DND-41 (cell line): Measurements from ENCODE around the gene ISCU.

Experiments used
- EZH2 ChIP-seq: IDR thresholded peaks from 3 replicates; pipeline ENCODE4 v1.6.1; 2012; ENCODE audit warnings: borderline replicate concordance, low read depth, mild to moderate bottlenecking, moderate library complexity, low read length, inconsistent platforms; ENCODE audit not compliant: severe bottlenecking
- TF ChIP-seq, protein P1 (sequence below): IDR thresholded peaks from 2 replicates; pipeline ENCODE4 v1.5.1; 2012; ENCODE audit warnings: borderline replicate concordance, low read length, moderate library complexity, mild to moderate bottlenecking; ENCODE audit not compliant: poor library complexity, severe bottlenecking; ENCODE audit errors: extremely low read depth

DNA sequence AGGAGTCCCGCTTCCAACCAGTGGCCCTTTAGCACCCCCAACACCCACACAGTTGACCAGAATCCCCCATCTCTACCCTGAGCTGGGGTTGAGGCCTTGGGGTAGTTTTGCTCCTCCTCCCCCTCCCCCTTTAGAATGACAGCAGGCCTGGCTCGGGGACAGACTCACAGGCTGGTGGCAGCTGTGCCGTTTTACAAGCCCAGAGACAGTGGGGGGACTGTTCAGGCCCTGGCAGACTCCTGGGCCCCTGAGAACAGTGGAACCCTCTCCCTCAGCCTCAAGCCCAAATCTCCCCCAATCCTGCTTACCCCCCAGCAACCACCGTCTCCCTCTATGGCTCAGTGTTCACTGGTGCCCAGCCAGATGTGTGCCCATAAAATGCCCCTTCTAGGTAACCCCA, 25.4 kb downstream of the ISCU start:
- TF ChIP-seq, protein P1, sequence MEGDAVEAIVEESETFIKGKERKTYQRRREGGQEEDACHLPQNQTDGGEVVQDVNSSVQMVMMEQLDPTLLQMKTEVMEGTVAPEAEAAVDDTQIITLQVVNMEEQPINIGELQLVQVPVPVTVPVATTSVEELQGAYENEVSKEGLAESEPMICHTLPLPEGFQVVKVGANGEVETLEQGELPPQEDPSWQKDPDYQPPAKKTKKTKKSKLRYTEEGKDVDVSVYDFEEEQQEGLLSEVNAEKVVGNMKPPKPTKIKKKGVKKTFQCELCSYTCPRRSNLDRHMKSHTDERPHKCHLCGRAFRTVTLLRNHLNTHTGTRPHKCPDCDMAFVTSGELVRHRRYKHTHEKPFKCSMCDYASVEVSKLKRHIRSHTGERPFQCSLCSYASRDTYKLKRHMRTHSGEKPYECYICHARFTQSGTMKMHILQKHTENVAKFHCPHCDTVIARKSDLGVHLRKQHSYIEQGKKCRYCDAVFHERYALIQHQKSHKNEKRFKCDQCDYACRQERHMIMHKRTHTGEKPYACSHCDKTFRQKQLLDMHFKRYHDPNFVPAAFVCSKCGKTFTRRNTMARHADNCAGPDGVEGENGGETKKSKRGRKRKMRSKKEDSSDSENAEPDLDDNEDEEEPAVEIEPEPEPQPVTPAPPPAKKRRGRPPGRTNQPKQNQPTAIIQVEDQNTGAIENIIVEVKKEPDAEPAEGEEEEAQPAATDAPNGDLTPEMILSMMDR: no peak
- no peak for TF ChIP-seq EZH2
